PC-9 (cell line): ENCODE measurements around the gene TMEM44.

Source experiments
- EZH2 ChIP-seq: fragments of 200-600 bp; sonication (generic); IDR thresholded peaks from 2 replicates; pipeline ENCODE4 v1.8.0; 2017; ENCODE audit warnings: antibody characterized with exemption, low read depth
- TF ChIP-seq, protein P1 (sequence below): fragments of 200-600 bp; sonication (generic); conservative IDR thresholded peaks from 2 replicates; pipeline ENCODE4 v1.6.1; 2017; ENCODE audit warnings: mixed run types, antibody characterized with exemption, mild to moderate bottlenecking, moderate library complexity

DNA sequence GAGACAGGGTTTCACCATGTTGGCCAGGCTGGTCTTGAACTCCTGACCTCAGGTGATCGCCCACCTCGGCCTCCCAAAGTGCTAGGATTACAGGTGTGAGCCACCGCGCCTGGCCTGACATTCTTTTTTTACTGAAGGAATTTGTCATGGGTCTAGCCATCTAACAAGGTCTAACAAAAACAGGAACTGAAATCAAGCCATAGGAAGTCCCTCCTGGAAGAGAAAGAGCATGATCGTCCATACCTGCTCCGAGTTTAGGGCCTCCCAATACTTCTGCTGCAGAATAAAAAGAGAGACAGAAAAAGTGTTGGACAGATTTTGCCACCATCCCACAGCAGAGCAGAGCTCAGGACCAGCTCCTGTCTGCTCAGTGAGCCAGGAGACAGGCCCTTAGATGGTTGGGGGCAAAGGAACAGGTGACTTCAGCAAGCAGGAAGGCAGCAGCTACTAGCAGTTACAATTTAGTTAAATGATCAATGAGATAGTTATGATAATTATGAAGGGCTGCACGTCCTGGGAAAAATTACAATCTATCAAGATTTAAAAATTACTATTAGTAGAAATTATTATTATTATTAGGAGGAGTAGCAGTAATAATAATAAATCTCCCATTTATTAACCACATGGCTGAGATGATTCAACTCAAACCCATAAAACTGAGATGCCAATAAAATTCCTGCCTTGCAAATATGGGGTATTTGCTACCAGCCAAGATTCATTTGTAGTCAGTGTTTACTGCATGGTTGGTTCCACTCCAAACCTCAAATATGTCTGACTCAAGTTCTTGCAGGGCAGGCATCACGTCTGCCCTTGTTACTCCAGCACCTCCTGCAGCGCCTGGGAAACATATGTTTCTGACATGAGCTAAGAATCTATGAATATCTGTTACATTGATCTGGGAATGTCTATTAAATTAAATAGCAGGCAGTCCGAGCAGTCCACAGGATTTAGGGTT is 40.1 kb downstream of the TMEM44 start:
- no peak for TF ChIP-seq EZH2
- TF ChIP-seq, protein P1, sequence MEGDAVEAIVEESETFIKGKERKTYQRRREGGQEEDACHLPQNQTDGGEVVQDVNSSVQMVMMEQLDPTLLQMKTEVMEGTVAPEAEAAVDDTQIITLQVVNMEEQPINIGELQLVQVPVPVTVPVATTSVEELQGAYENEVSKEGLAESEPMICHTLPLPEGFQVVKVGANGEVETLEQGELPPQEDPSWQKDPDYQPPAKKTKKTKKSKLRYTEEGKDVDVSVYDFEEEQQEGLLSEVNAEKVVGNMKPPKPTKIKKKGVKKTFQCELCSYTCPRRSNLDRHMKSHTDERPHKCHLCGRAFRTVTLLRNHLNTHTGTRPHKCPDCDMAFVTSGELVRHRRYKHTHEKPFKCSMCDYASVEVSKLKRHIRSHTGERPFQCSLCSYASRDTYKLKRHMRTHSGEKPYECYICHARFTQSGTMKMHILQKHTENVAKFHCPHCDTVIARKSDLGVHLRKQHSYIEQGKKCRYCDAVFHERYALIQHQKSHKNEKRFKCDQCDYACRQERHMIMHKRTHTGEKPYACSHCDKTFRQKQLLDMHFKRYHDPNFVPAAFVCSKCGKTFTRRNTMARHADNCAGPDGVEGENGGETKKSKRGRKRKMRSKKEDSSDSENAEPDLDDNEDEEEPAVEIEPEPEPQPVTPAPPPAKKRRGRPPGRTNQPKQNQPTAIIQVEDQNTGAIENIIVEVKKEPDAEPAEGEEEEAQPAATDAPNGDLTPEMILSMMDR, result no peak
